Activated T-helper 2 cell treated with anti-CD3 and anti-CD28 coated beads, Interferon-gamma antibody, Interleukin-2, Interleukin-4, amounts not matched to agents 10 μg/mL and 5 μg/mL and 100 μg/mL, durations not matched to agents 14 hours and 24 hours and 36 hours (primary cell): ENCODE results near the gene POLR1B. TPM values are rescaled to one million over a fixed set of nuclear protein-coding genes. Genes with fewer than 3 reads are reported as not detected.
"Not testable (repeated sequence)": the region's sequence is repeated elsewhere in the genome, so short reads cannot be mapped to it uniquely, and the experiment has no call there.

Source experiments
- DNase-seq: peaks from one replicate; pipeline ENCODE4 v3.0.0; 2021; ENCODE audit warnings: low spot score
- H3K27ac Mint-ChIP-seq: one replicate; pipeline ENCODE4 v1.8.0; 2021; ENCODE audit warnings: mixed read lengths
- H3K27me3 Mint-ChIP-seq: one replicate; pipeline ENCODE4 v1.8.0; 2021; ENCODE audit warnings: low read depth, mixed read lengths
- H3K36me3 Mint-ChIP-seq: one replicate; pipeline ENCODE4 v1.8.0; 2021; ENCODE audit warnings: low read depth, mixed read lengths
- H3K4me1 Mint-ChIP-seq: one replicate; pipeline ENCODE4 v1.8.0; 2021; ENCODE audit warnings: low read depth, mixed read lengths
- H3K4me3 Mint-ChIP-seq: one replicate; pipeline ENCODE4 v1.8.0; 2021; ENCODE audit warnings: low read depth, mild to moderate bottlenecking, moderate library complexity, mixed read lengths
- H3K9me3 Mint-ChIP-seq: one replicate; pipeline ENCODE4 v1.8.0; 2021; ENCODE audit warnings: mixed read lengths
- intact Hi-C: fragments of 100-400 bp; cut with micrococcal nuclease; formaldehyde crosslinking; loops from one replicate; pipeline ENCODE4 v1.15.1; 2023
- total RNA-seq: library from RNA; stranded (reverse); gene quantifications from 2 replicates; pipeline ENCODE4 v1.2.3, GENCODE V29; 2022

Gene POLR1B
- total RNA-seq, 1 donor from 2014 or later: 68.2 TPM

DNA sequence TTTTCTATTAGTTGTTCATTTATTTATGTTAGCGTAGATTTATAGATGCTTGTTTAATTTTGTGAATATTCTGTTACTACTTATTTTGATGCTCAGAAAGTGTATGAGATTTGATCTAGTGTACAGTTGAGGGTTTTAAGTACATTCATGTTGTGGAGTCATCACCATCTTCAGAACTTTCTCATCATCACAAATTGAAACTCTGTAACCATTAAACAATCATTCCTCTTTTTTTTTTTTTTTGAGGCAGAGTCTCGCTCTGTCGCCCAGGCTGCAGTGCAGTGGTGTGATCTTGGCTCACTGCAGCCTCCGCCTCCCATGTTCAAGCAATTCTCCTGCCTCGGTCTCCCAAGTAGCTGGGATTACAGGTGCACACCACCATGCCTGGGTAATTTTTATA, 24.2 kb downstream of the POLR1B start:
- Mint-ChIP-seq H3K36me3 (peaks cover 86% of the 10 kb centered on the region), H3K4me1 (peaks cover 11% of the 10 kb centered on the region), H3K27ac (peak overlapping the region; percentile 60)
- H3K27me3 Mint-ChIP-seq, H3K9me3 Mint-ChIP-seq, DNase-seq, intact Hi-C loops, H3K4me3 Mint-ChIP-seq: not testable (repeated sequence)

DNA sequence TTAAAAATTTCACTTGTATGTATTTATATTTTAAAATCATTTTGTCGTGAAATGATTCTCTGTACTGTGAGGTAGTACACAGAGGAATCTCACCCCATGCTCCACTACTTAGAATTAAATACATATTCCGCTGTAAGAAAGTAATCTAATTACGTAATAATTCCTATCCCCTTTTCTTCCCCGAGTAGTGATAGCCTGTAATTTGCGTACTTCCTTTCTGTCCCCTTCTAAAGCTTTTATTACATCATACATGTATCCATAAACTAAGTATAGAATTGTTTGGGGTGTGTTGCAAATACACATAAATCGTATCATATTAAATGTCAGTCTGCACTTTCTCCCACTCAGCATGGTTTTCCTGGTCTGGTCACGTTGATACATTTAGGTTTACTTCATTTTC, 29.7 kb downstream of the POLR1B start:
- H3K27ac Mint-ChIP-seq: no peak overlapping the region
- no peaks in the 10 kb centered on the region for H3K27me3 Mint-ChIP-seq
- DNase-seq: no peak
- H3K9me3 Mint-ChIP-seq: no peaks in the 10 kb centered on the region
- H3K4me1 Mint-ChIP-seq: no peaks in the 10 kb centered on the region
- H3K4me3 Mint-ChIP-seq: no peak overlapping the region
- H3K36me3 Mint-ChIP-seq: peaks cover 86% of the 10 kb centered on the region
- intact Hi-C loops: no loop called here

GRCh38 chr2:112577756-112578155, 35.5 kb downstream of the POLR1B start:
- Mint-ChIP-seq H3K9me3 (no peaks in the 10 kb centered on the region), H3K36me3 (peaks cover 42% of the 10 kb centered on the region), H3K27me3 (no peaks in the 10 kb centered on the region), H3K4me3 (no peak overlapping the region), H3K27ac (no peak overlapping the region), H3K4me1 (peaks cover 7% of the 10 kb centered on the region)
- intact Hi-C loops: no loop called here
- no peak for DNase-seq

DNA sequence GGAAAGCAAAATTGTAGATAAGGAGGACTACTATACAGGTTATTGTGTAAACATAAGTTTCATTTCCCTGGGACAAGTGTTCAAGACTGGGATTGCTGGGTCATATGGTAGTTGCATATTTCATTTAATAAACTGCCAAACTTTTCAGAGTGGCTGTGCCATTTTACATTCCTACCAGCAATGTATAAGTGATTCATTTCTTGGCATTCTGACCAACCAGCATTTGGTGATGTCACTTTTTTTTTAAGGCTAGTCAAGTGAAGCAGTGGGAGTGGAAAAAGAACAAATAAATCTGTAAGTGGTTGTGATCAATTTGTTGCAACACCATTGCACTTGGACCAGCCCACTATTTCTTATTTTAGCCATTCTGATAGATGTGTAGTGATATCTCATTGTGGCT, 37.0 kb downstream of the POLR1B start:
- Mint-ChIP-seq H3K4me3 (no peak overlapping the region), H3K9me3 (no peaks in the 10 kb centered on the region), H3K27me3 (no peaks in the 10 kb centered on the region), H3K36me3 (peaks cover 29% of the 10 kb centered on the region), H3K27ac (no peak overlapping the region), H3K4me1 (peaks cover 15% of the 10 kb centered on the region)
- no peak for DNase-seq
- intact Hi-C loops: no loop called here

- Mint-ChIP-seq H3K4me1 (peaks cover 19% of the 10 kb centered on the region), H3K27me3 (no peaks in the 10 kb centered on the region), H3K4me3 (no peak overlapping the region), H3K27ac (no peak overlapping the region), H3K36me3 (peaks cover 27% of the 10 kb centered on the region), H3K9me3 (no peaks in the 10 kb centered on the region)
- intact Hi-C loops: loop anchor here (5.0 kb wide), 4 partner anchors 303 to 698 kb away; partner anchors contain the start of genes ANAPC1, ZC3H6 and ZC3H8
- DNase-seq: no peak
Measured at GRCh38 chr2:112580084-112580483, 37.8 kb downstream of the POLR1B start.

DNA sequence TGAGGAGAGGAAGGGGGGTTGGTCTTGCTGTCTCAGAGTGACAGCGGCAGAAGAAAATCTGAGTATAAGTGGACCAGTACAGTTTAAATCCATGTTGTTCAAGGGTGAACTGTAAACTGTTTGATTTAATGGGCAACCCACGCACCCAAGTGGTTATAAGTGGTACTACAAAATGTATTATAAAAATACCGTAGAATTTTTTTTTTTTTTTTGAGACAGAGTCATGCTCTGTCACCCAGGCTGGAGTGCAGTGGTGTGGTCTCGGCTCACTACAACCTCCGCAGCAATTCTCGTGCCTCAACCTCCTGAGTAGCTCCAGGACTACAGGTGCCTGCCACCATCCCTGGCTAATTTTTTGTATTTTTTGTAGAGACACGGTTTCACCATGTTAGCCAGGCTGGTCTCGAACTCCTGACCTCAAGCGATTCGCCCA, 40.1 kb downstream of the POLR1B start:
- H3K4me3 Mint-ChIP-seq: peak overlapping the region; percentile 10
- H3K9me3 Mint-ChIP-seq: no peaks in the 10 kb centered on the region
- no peaks in the 10 kb centered on the region for H3K27me3 Mint-ChIP-seq
- peak overlapping the region; percentile 50 for H3K27ac Mint-ChIP-seq
- intact Hi-C loops: loop anchor here (5.0 kb wide), 4 partner anchors 305 to 700 kb away; partner anchors contain the start of genes ANAPC1, ZC3H6 and ZC3H8
- peaks cover 20% of the 10 kb centered on the region for H3K36me3 Mint-ChIP-seq
- H3K4me1 Mint-ChIP-seq: peaks cover 28% of the 10 kb centered on the region
- no peak for DNase-seq

- no peaks in the 10 kb centered on the region for H3K27me3 Mint-ChIP-seq
- H3K4me3 Mint-ChIP-seq: peak overlapping the region; percentile 97
- H3K9me3 Mint-ChIP-seq: no peaks in the 10 kb centered on the region
- no peak for DNase-seq
- peaks cover 28% of the 10 kb centered on the region for H3K4me1 Mint-ChIP-seq
- H3K27ac Mint-ChIP-seq: peak overlapping the region; percentile 98
- H3K36me3 Mint-ChIP-seq: peaks cover 18% of the 10 kb centered on the region
- intact Hi-C loops: loop anchor here (1.0 to 5.0 kb wide), 9 partner anchors 41 to 701 kb away; partner anchors contain the start of genes ANAPC1, POLR1B, SLC20A1 and ZC3H6
Measured at GRCh38 chr2:112583497-112584133, 41.4 kb downstream of the POLR1B start.

DNA sequence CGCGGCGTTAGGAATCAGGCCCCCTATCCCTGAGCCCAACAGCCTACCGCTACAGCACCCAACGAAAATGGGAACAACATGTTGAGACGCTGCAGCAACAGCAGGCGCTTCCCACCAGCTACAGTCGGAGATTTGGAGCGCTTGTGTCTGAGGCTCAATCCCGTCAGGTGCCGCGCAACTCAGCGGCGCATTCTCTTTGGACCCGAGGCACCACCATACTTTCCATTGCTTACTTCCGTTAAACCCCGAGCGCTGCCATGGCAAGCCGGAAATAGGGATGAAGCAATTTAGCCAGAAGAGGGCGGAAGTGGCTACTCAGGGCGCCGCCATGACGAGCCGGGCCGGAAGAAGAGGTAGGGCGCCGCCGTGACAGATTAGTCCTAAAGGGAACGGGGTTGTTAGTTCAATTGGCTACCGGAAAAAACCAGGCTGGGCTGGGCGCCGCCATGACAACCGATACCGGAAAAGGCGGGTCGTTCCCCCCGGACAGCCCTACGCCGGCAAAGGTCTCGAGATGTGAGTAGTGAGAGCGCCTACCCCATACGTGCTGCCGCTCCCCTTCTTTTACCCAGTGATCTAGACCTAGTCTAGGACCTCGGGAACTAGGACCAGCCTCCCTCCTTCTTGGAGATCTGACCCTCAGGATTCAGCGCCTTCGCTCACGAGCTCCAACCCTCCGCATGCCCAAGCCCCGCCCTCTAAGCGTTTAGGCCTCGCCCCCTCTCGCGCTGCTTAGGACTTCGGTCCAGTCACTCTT, 42.0 kb downstream of the POLR1B start, which contains the start of gene CHCHD5:
Gene CHCHD5, plus strand, starts transcription at position 476 of the 757 bp plus-strand sequence. Its CDS starts 39 bp downstream, at position 515.
- Mint-ChIP-seq H3K4me1 (peaks cover 26% of the 10 kb centered on the region), H3K4me3 (peak within 1 kb of the TSS; percentile 97), H3K9me3 (no peaks in the 10 kb centered on the region), H3K27me3 (no peaks in the 10 kb centered on the region), H3K36me3 (peaks cover 18% of the 10 kb centered on the region), H3K27ac (peak within 1 kb of the TSS; percentile 98)
- DNase-seq: peak; percentile 96
- intact Hi-C loops: loop anchor here (1.0 to 5.0 kb wide), 9 partner anchors 42 to 702 kb away; partner anchors contain the start of genes ANAPC1, POLR1B, SLC20A1 and ZC3H6

- H3K36me3 Mint-ChIP-seq: peaks cover 18% of the 10 kb centered on the region
- intact Hi-C loops: loop anchor here (1.0 to 5.0 kb wide), 9 partner anchors 43 to 703 kb away; partner anchors contain the start of genes ANAPC1, POLR1B, SLC20A1 and ZC3H6
Measured at GRCh38 chr2:112584891-112585250, 42.6 kb downstream of the POLR1B start.

GRCh38 chr2:112585400-112585799, 43.1 kb downstream of the POLR1B start:
- Mint-ChIP-seq H3K27ac (peak overlapping the region; percentile 98), H3K4me3 (peak overlapping the region; percentile 97), H3K36me3 (peaks cover 18% of the 10 kb centered on the region), H3K4me1 (peaks cover 25% of the 10 kb centered on the region), H3K9me3 (no peaks in the 10 kb centered on the region), H3K27me3 (no peaks in the 10 kb centered on the region)
- no peak for DNase-seq
- intact Hi-C loops: loop anchor here (2.0 kb wide), 1 partner anchor 59 kb away; the partner anchor contains the start of gene SLC20A1

More at GRCh38 chr2:112584891-112585250, 42.6 kb downstream of the POLR1B start:
- no peak for DNase-seq
- Mint-ChIP-seq H3K4me1 (peaks cover 25% of the 10 kb centered on the region), H3K27ac (peak overlapping the region; percentile 98), H3K27me3 (no peaks in the 10 kb centered on the region), H3K9me3 (no peaks in the 10 kb centered on the region), H3K4me3 (peak overlapping the region; percentile 97)

DNA sequence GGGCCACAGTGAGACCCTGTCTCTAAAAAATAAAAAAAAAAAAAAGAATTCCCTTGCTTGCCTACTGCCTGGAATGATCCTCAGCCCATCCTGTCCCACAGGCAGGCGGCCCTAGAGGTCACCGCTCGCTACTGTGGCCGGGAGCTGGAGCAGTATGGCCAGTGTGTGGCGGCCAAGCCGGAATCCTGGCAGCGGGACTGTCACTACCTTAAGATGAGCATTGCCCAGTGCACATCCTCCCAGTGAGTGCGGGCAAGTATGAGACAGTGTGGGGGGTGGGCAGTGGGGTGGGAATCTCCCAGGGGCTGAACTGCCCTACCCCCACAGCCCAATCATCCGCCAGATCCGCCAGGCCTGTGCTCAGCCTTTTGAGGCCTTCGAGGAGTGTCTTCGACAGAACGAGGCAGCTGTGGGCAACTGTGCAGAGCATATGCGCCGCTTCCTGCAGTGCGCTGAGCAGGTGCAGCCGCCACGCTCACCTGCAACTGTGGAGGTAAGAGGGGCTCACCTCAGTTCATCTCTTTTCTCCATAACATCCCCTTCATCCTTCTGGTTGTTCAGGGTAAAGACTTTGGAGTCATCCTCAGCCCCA, 43.7 kb downstream of the POLR1B start:
- Mint-ChIP-seq H3K9me3 (no peaks in the 10 kb centered on the region), H3K4me3 (peak overlapping the region; percentile 97), H3K27ac (no peak overlapping the region), H3K27me3 (no peaks in the 10 kb centered on the region), H3K36me3 (peaks cover 18% of the 10 kb centered on the region), H3K4me1 (peaks cover 25% of the 10 kb centered on the region)
- intact Hi-C loops: loop anchor here (2.0 kb wide), 1 partner anchor 59 kb away; the partner anchor contains the start of gene SLC20A1
- no peak for DNase-seq

GRCh38 chr2:112588611-112589045, 46.4 kb downstream of the POLR1B start:
- intact Hi-C loops: no loop called here
- H3K4me3 Mint-ChIP-seq: no peak overlapping the region
- H3K36me3 Mint-ChIP-seq: peaks cover 21% of the 10 kb centered on the region
- H3K4me1 Mint-ChIP-seq: peaks cover 15% of the 10 kb centered on the region
- no peak for DNase-seq
- H3K27ac Mint-ChIP-seq: no peak overlapping the region
- no peaks in the 10 kb centered on the region for H3K9me3 Mint-ChIP-seq
- H3K27me3 Mint-ChIP-seq: no peaks in the 10 kb centered on the region
